Caki2 (cell line): ENCODE data around the gene LRRC30. TPM values are rescaled to one million over a fixed set of nuclear protein-coding genes. Genes with fewer than 3 reads are reported as not detected.

Source experiments
- DNase-seq: peaks from one replicate; pipeline ENCODE4 v3.0.0-alpha.2; 2015; ENCODE audit warnings: low read depth
- in situ Hi-C: cut with HindIII; loops from 2 replicates; pipeline ENCODE4 v1.10.0; 2016; ENCODE audit warnings: low sequenced_read_pairs, low pct_unique_long_range_greater_than_20kb, mixed read lengths
- total RNA-seq: library from RNA; depleted of rRNA; stranded (reverse); fragments of >200 nt; shearing (Covaris generic); gene quantifications from 2 replicates; pipeline ENCODE4 v1.2.3, GENCODE V29; 2014; ENCODE audit warnings: low replicate concordance

Gene LRRC30
- total RNA-seq, 1 experiment from 2014 or later = not detected

- in situ Hi-C loops = no loop called here
- no peak for DNase-seq
Measured at GRCh38 chr18:7234091-7234490, 3.2 kb downstream of the LRRC30 start.

GRCh38 chr18:7234956-7235355 lies 4.1 kb downstream of the LRRC30 start:
- no peak for DNase-seq
- in situ Hi-C loops = no loop called here

- no peak for DNase-seq
- in situ Hi-C loops = no loop called here
Measured at GRCh38 chr18:7236072-7236471, 5.2 kb downstream of the LRRC30 start.

- no peak for DNase-seq
- in situ Hi-C loops = no loop called here
Measured at GRCh38 chr18:7236933-7237332, 6.0 kb downstream of the LRRC30 start.

GRCh38 chr18:7237673-7238272 lies 6.9 kb downstream of the LRRC30 start:
- in situ Hi-C loops = no loop called here

GRCh38 chr18:7242926-7243325 lies 12.0 kb downstream of the LRRC30 start:
- in situ Hi-C loops = no loop called here
- DNase-seq = no peak

More at GRCh38 chr18:7237673-7238272, 6.9 kb downstream of the LRRC30 start:
- no peak for DNase-seq

GRCh38 chr18:7248877-7249276 lies 18.0 kb downstream of the LRRC30 start:
- DNase-seq = no peak
- in situ Hi-C loops = no loop called here

- no peak for DNase-seq
- in situ Hi-C loops = no loop called here
Measured at GRCh38 chr18:7254163-7254562, 23.3 kb downstream of the LRRC30 start.

GRCh38 chr18:7255054-7255453 lies 24.2 kb downstream of the LRRC30 start:
- no peak for DNase-seq
- in situ Hi-C loops = no loop called here

GRCh38 chr18:7255643-7256042 lies 24.8 kb downstream of the LRRC30 start:
- no peak for DNase-seq
- in situ Hi-C loops = no loop called here

GRCh38 chr18:7256618-7257425 lies 25.9 kb downstream of the LRRC30 start:
- no peak for DNase-seq
- in situ Hi-C loops = no loop called here

GRCh38 chr18:7257426-7257740 lies 26.5 kb downstream of the LRRC30 start:
- no peak for DNase-seq
- in situ Hi-C loops = no loop called here

GRCh38 chr18:7259475-7259874 lies 28.6 kb downstream of the LRRC30 start:
- no peak for DNase-seq
- in situ Hi-C loops = no loop called here

GRCh38 chr18:7261199-7261598 lies 30.3 kb downstream of the LRRC30 start:
- no peak for DNase-seq
- in situ Hi-C loops = no loop called here

- in situ Hi-C loops = no loop called here
- no peak for DNase-seq
Measured at GRCh38 chr18:7267973-7268372, 37.1 kb downstream of the LRRC30 start.

GRCh38 chr18:7269942-7270341 lies 39.1 kb downstream of the LRRC30 start:
- no peak for DNase-seq
- in situ Hi-C loops = no loop called here

GRCh38 chr18:7272311-7273049 lies 41.6 kb downstream of the LRRC30 start:
- DNase-seq = peak; percentile 6
- in situ Hi-C loops = no loop called here

GRCh38 chr18:7273301-7273921 lies 42.5 kb downstream of the LRRC30 start:
- in situ Hi-C loops = no loop called here
- no peak for DNase-seq

- in situ Hi-C loops = no loop called here
- DNase-seq = no peak
Measured at GRCh38 chr18:7281579-7281978, 50.7 kb downstream of the LRRC30 start.
